HCT116 (cell line): ENCODE results near the gene MCTP2. TPM values are rescaled to one million over a fixed set of nuclear protein-coding genes. Genes with fewer than 3 reads are reported as not detected.

Source experiments
- ATAC-seq: fragments of 200-7000 bp; cut with Tn5 transposase; 2 replicates; pipeline ENCODE4 v1.9.1; 2020; ENCODE audit warnings: mild to moderate bottlenecking, moderate library complexity
- BruUV-seq: library from RNA; stranded (reverse); fragments of 400-500 nt; replicated peaks from 2 replicates; lab custom pipeline; 2021; lab: Mats Ljungman, UMichigan
- CTCF ChIA-PET: fragments of 300-600 bp; sonication (Branson Sonifier 250); formaldehyde crosslinking; loops from one replicate; lab custom pipeline; 2021; ENCODE audit warnings: antibody characterized with exemption; lab: Charles Lee
- POLR2A ChIA-PET: fragments of 300-600, 350-600 bp; sonication (Branson Sonifier 250); formaldehyde crosslinking; loops from one replicate; lab custom pipeline; 2021; ENCODE audit warnings: antibody characterized with exemption; lab: Charles Lee
- RAD21 ChIA-PET, 2 experiments: fragments of 300-600 bp; sonication (Branson Sonifier 250); formaldehyde crosslinking; loops; one replicate each; lab custom pipeline; 2023; ENCODE audit warnings: low total read pairs in 2 of 2; ENCODE audit not compliant: uncharacterized antibody in 2 of 2, unreplicated experiment in 2 of 2, low non-redundant PET in 1 of 2; lab: Charles Lee
- DNase-seq: peaks from one replicate; pipeline ENCODE4 v3.0.0-alpha.2; 2010; ENCODE audit warnings: low read depth, low spot score
- H2AFZ ChIP-seq: fragments of 200-600 bp; shearing (Covaris generic), sonication (generic); 2 replicates; pipeline ENCODE4 v1.6.1; 2017; ENCODE audit warnings: low read depth, mixed run types, mixed read lengths, antibody characterized with exemption, low read length; ENCODE audit not compliant: poor library complexity, severe bottlenecking
- H3K27ac ChIP-seq: 2 replicates; pipeline ENCODE4 v1.5.1; 2012; ENCODE audit warnings: low read depth, low read length
- H3K27me3 ChIP-seq: fragments of 200-600 bp; sonication (generic); 2 replicates; pipeline ENCODE4 v1.6.1; 2016; ENCODE audit warnings: mixed run types, low read length, mixed read lengths; ENCODE audit not compliant: insufficient read depth
- H3K36me3 ChIP-seq, 2 experiments: fragments of 200-500 bp in 1 of 2; fragments of 200-600 bp in 1 of 2; sonication (Bioruptor generic) in 1 of 2; sonication (generic) in 1 of 2; 2 replicates each; pipeline versions ENCODE4 v1.5.1 to v1.6.1; 2014 to 2016; ENCODE audit warnings: low read length in 2 of 2, inconsistent platforms in 1 of 2, mixed read lengths in 1 of 2, mixed run types in 1 of 2; ENCODE audit not compliant: insufficient read depth in 2 of 2, control insufficient read depth in 1 of 2
- H3K4me1 ChIP-seq, 2 experiments: fragments of 200-600 bp in 1 of 2; sonication (generic) in 1 of 2; 2 replicates each; pipeline versions ENCODE4 v1.5.1 to v1.6.1; 2012 to 2017; ENCODE audit warnings: low read length in 2 of 2, inconsistent platforms in 1 of 2, mild to moderate bottlenecking in 1 of 2, mixed read lengths in 1 of 2, mixed run types in 1 of 2, moderate library complexity in 1 of 2; ENCODE audit not compliant: insufficient read depth in 2 of 2, control insufficient read depth in 1 of 2
- H3K4me2 ChIP-seq: fragments of 200-600 bp; sonication (generic); 2 replicates; pipeline ENCODE4 v1.6.1; 2017; ENCODE audit warnings: mixed run types, low read length, mixed read lengths
- H3K4me3 ChIP-seq, 2 experiments: fragments of 200-600 bp in 1 of 2; sonication (generic) in 1 of 2; replicated peaks in 1 of 2; 2 replicates each; pipeline ENCODE4 v1.5.1; 2011 to 2016; ENCODE audit warnings: low read length in 2 of 2, control low read depth in 1 of 2, low read depth in 1 of 2, mild to moderate bottlenecking in 1 of 2, mixed read lengths in 1 of 2, mixed run types in 1 of 2
- H3K79me2 ChIP-seq: fragments of 200-600 bp; sonication (generic); 2 replicates; pipeline ENCODE4 v1.6.1; 2017; ENCODE audit warnings: mild to moderate bottlenecking, mixed run types, low read length, moderate library complexity, mixed read lengths; ENCODE audit not compliant: insufficient read depth
- H3K9ac ChIP-seq: fragments of 200-600 bp; sonication (generic); 2 replicates; pipeline ENCODE4 v1.6.1; 2016; ENCODE audit warnings: low read length, mixed read lengths
- H3K9me2 ChIP-seq: fragments of 200-600 bp; sonication (generic), shearing (Covaris generic); 2 replicates; pipeline ENCODE4 v1.6.1; 2017; ENCODE audit warnings: mixed run types, mild to moderate bottlenecking, moderate library complexity; ENCODE audit not compliant: insufficient read depth
- H3K9me3 ChIP-seq, 2 experiments: fragments of 200-500 bp in 1 of 2; fragments of 200-600 bp in 1 of 2; sonication (Bioruptor generic) in 1 of 2; sonication (generic) in 1 of 2; 2 replicates each; pipeline ENCODE4 v1.6.1; 2014 to 2017; ENCODE audit warnings: low read length in 2 of 2, mixed read lengths in 2 of 2, inconsistent platforms in 1 of 2, low read depth in 1 of 2, mild to moderate bottlenecking in 1 of 2, mixed run types in 1 of 2, moderate library complexity in 1 of 2; ENCODE audit not compliant: control insufficient read depth in 1 of 2, insufficient read depth in 1 of 2
- H4K20me1 ChIP-seq: fragments of 200-600 bp; sonication (generic), shearing (Covaris generic); 2 replicates; pipeline ENCODE4 v1.6.1; 2017; ENCODE audit warnings: mixed run types, mild to moderate bottlenecking, moderate library complexity; ENCODE audit not compliant: insufficient read depth
- CEBPB ChIP-seq: IDR thresholded peaks from 2 replicates; pipeline ENCODE4 v1.6.1; 2012; ENCODE audit warnings: low read depth
- CTCF ChIP-seq, 3 experiments: fragments of 200-600 bp in 1 of 3; sonication (generic) in 1 of 3; IDR thresholded peaks in 2 of 3; conservative IDR thresholded peaks in 1 of 3; 2 replicates each; pipeline ENCODE4 v1.5.1; 2012 to 2017; ENCODE audit warnings: low read depth in 2 of 3, low read length in 2 of 3, antibody characterized with exemption in 1 of 3, borderline replicate concordance in 1 of 3, control low read depth in 1 of 3, mild to moderate bottlenecking in 1 of 3, mixed read lengths in 1 of 3, mixed run types in 1 of 3, moderate library complexity in 1 of 3; ENCODE audit not compliant: insufficient read depth in 1 of 3
- ELF1 ChIP-seq: IDR thresholded peaks from 2 replicates; pipeline ENCODE4 v1.6.1; 2012; ENCODE audit warnings: low read depth, borderline replicate concordance
- EZH2phosphoT487 ChIP-seq: fragments of 200-600 bp; IDR thresholded peaks from 2 replicates; pipeline ENCODE4 v1.6.1; 2018; ENCODE audit warnings: antibody characterized with exemption, borderline replicate concordance
- JUND ChIP-seq: IDR thresholded peaks from 2 replicates; pipeline ENCODE4 v1.6.1; 2012
- POLR2A ChIP-seq: IDR thresholded peaks from 2 replicates; pipeline ENCODE4 v1.7.0; 2011; ENCODE audit warnings: borderline replicate concordance; ENCODE audit not compliant: insufficient read depth, insufficient read length; ENCODE audit errors: extremely low read depth
- RAD21 ChIP-seq: IDR thresholded peaks from 2 replicates; pipeline ENCODE4 v1.6.1; 2012; ENCODE audit warnings: low read depth, mild to moderate bottlenecking
- SIN3A ChIP-seq: IDR thresholded peaks from 2 replicates; pipeline ENCODE4 v1.6.1; 2012; ENCODE audit warnings: low read depth
- intact Hi-C: fragments of 100-400 bp; cut with micrococcal nuclease; formaldehyde crosslinking; loops from 2 replicates; pipeline ENCODE4 v1.10.0; 2022
- total RNA-seq: library from RNA; stranded (reverse); gene quantifications from one replicate; pipeline ENCODE4 v1.2.1, GENCODE V29; 2021; ENCODE audit not compliant: unreplicated experiment
- TF ChIP-seq, protein P1 (sequence below): IDR thresholded peaks from 2 replicates; pipeline ENCODE4 v1.6.1; 2012; ENCODE audit warnings: low read depth

The MCTP2 gene
- total RNA-seq, 1 experiment from 2014 or later: 12.9 TPM

DNA sequence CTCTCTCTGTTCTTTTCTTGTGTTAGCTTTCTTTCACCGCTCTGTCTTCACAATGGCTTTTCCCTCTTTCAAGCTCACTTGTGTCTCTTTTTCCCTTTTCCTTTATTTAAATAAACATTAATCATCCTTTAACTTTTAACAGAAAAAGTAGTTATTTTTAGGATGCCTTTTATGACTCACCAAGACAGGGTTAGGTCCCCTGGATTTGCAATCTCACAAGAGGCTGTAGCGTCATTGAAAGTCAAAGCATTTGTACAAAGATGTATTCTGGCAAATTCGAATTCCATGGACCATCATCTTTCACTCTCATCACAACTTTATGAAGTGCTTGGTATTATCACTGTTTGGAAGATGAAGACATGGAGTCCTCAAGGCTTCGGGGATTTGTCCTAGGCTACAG lies 34.8 kb upstream of the MCTP2 start:
- RAD21 ChIA-PET: no interaction called here

More for the DNA sequence above, 34.8 kb upstream of the MCTP2 start:
- ChIA-PET POLR2A (no interaction called here), CTCF (no interaction called here)
- Histone ChIP-seq H4K20me1 (no peaks in the 10 kb centered on the region), H3K9me2 (no peaks in the 10 kb centered on the region), H3K4me2 (no peak overlapping the region), H3K79me2 (no peaks in the 10 kb centered on the region), H3K9me3 (no peaks in the 10 kb centered on the region), H3K27ac (no peak overlapping the region), H3K4me3 (no peak overlapping the region), H3K9ac (no peak overlapping the region), H3K36me3 (no peaks in the 10 kb centered on the region), H3K4me1 (no peaks in the 10 kb centered on the region), H3K27me3 (no peaks in the 10 kb centered on the region; the same call in 1 of the 2 replicates), H2AFZ (no peak overlapping the region)
- ATAC-seq (no peak), DNase-seq (no peak)
- TF ChIP-seq CTCF (IDR thresholded peaks at IDR 0.05 in 2 of 3, conservative IDR thresholded peaks at IDR 0.05 in 1 of 3; ENCODE audit: borderline replicate concordance in 1 of 3, insufficient read depth in 1 of 3, low read depth in 2 of 3, low read length in 2 of 3) (no peak), RAD21 (no peak), SIN3A (no peak), CEBPB (no peak), EZH2phosphoT487 (no peak), JUND (no peak), ELF1 (no peak), POLR2A (no peak)
- TF ChIP-seq, protein P1, sequence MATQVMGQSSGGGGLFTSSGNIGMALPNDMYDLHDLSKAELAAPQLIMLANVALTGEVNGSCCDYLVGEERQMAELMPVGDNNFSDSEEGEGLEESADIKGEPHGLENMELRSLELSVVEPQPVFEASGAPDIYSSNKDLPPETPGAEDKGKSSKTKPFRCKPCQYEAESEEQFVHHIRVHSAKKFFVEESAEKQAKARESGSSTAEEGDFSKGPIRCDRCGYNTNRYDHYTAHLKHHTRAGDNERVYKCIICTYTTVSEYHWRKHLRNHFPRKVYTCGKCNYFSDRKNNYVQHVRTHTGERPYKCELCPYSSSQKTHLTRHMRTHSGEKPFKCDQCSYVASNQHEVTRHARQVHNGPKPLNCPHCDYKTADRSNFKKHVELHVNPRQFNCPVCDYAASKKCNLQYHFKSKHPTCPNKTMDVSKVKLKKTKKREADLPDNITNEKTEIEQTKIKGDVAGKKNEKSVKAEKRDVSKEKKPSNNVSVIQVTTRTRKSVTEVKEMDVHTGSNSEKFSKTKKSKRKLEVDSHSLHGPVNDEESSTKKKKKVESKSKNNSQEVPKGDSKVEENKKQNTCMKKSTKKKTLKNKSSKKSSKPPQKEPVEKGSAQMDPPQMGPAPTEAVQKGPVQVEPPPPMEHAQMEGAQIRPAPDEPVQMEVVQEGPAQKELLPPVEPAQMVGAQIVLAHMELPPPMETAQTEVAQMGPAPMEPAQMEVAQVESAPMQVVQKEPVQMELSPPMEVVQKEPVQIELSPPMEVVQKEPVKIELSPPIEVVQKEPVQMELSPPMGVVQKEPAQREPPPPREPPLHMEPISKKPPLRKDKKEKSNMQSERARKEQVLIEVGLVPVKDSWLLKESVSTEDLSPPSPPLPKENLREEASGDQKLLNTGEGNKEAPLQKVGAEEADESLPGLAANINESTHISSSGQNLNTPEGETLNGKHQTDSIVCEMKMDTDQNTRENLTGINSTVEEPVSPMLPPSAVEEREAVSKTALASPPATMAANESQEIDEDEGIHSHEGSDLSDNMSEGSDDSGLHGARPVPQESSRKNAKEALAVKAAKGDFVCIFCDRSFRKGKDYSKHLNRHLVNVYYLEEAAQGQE: no peak
- intact Hi-C loops: no loop called here
- no TSS peak for BruUV-seq
